HG03442 (cell line): ENCODE measurements around the gene MAPK14.

Source experiments
- ATAC-seq: cut with Tn5 transposase; IDR thresholded peaks from one replicate; pipeline ENCODE4 v1.9.1; 2021; ENCODE audit warnings: mild to moderate bottlenecking, moderate library complexity; ENCODE audit not compliant: unreplicated experiment

MAPK14 gene

GRCh38 chr6:36098253-36098919 lies 70.8 kb downstream of the MAPK14 start:
- ATAC-seq = no peak

- ATAC-seq = no peak
Observed at GRCh38 chr6:36098920-36099647, 71.5 kb downstream of the MAPK14 start.

GRCh38 chr6:36099869-36100483 lies 72.4 kb downstream of the MAPK14 start:
- ATAC-seq = no peak

- no peak for ATAC-seq
Observed at GRCh38 chr6:36101691-36102090, 74.1 kb downstream of the MAPK14 start.

DNA sequence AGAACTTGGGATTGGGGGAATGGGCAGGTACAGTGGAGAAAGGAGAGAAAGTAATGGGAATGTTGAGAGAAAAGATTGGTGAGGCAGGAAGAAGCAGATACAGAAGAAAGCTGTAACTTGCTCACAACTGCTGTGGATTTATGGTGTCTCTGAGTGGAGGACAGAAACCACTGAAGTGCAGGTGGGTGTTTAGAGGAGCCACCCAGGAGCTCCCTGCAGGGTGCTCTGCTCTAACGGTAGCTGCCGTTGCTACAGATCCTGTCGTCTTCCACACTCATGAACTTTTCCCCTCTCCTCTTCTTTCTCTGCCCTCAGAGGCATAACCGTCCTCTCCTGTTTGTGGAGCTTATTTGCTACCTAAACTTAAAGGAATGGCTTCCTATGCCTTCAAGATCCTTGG lies 75.2 kb downstream of the MAPK14 start:
- no peak for ATAC-seq

GRCh38 chr6:36104836-36105235 lies 77.2 kb downstream of the MAPK14 start:
- ATAC-seq = no peak

GRCh38 chr6:36109092-36109491 lies 81.5 kb downstream of the MAPK14 start:
- no peak for ATAC-seq

- no peak for ATAC-seq
Observed at GRCh38 chr6:36110050-36110449, 82.4 kb downstream of the MAPK14 start.

GRCh38 chr6:36110863-36111262 lies 83.3 kb downstream of the MAPK14 start:
- no peak for ATAC-seq

GRCh38 chr6:36111526-36111925 lies 83.9 kb downstream of the MAPK14 start:
- ATAC-seq = no peak

GRCh38 chr6:36113049-36113448 lies 85.4 kb downstream of the MAPK14 start:
- ATAC-seq = no peak

DNA sequence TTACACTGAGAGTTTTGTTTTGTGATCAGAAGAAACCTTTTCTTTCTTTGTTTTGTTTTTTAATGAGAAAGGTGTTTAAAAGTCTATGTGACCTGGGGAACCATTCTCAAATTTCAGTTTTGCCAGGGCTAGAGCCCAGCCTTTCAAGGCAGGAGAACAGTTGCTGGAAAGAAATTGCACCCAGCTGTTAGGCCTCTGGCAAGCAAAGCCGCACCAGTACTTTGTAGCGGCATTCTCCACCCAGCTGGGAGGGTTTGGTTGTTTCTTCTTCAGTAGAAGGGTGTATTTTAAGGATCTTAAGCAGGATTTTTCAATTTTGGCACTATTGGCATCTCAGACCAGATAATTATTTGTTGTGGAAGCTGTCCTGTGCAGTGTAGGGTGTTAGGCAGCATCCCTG lies 86.1 kb downstream of the MAPK14 start:
- ATAC-seq = no peak

GRCh38 chr6:36114798-36115408 lies 87.3 kb downstream of the MAPK14 start:
- no peak for ATAC-seq

- ATAC-seq = no peak
Observed at GRCh38 chr6:36115412-36115811, 87.8 kb downstream of the MAPK14 start.

DNA sequence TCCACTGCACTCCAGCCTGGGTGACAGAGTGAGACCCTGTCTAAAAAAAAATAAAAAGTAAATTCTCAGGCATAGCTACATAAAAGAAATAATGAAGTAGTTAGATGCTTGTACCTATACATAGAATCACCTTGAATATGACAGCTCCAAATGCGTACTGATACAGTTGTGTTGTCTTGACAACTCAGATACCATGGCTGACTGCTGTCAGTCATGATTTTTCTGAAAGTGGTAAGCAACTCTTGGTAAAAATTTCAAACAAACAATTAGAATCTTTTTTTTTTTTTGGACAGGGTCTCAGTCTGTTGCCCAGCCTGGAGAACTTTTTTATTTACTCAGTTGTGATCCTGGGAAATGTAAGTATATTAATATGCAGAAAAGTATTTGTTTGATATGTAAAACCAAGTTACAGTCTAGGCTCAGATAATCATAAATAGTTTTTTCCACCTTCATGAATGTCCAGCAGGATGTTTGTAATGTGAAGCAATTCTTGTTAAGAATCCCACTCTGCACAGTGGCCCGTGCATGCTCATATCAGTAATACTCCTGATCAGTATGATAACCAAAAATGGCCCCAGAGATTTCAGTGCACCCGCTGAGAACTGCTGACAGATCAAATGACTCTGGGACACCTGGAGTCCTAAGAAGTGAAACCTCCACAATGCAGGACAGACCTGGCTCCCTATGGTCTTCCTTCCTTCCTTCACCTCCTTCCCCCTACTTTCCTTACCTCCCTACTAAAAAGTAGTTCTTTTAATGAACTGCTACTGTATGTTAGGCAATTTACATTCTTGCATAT lies 88.7 kb downstream of the MAPK14 start:
- no peak for ATAC-seq

GRCh38 chr6:36116943-36117342 lies 89.3 kb downstream of the MAPK14 start:
- ATAC-seq = no peak

DNA sequence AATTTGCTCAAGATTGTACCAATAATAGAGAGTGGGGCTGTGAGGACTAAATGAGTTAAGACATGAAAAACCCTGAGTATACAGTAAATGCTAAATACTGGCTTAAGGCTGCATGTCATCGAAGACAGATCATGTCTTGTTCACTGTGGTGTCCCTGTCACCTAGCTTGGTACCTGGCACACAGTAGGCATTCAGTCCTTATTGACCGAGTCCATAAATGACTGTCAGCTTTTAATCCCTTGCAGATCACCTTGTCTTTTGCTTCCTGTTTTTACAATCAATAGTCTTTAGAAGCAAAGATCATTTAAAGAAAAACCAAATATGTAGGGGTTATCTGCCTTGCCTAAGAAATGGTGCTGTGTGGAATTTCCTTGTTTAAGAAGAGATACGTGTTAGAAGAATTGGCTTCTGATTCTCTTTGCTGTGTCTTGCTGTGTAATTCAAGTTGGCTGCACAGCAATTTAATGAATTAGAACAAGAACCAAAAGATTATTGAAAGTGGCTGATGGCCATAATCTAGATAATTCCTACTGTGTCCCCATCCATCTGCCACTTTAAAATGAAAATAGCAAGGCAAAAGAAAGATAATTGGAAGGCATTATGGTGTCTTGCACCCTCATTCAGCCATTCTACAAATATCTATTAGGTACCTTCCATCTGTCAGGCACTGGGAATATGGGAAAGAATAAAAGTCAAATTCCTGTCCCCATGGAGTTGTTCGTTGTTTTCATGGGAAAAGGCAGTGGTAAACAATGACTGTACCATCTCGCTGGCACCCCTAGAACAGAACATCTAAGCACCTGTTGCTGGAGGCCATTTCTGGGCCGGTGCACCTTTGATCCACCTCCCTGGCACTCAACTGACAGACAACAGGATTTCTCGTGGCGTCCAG lies 90.3 kb downstream of the MAPK14 start:
- ATAC-seq = no peak

DNA sequence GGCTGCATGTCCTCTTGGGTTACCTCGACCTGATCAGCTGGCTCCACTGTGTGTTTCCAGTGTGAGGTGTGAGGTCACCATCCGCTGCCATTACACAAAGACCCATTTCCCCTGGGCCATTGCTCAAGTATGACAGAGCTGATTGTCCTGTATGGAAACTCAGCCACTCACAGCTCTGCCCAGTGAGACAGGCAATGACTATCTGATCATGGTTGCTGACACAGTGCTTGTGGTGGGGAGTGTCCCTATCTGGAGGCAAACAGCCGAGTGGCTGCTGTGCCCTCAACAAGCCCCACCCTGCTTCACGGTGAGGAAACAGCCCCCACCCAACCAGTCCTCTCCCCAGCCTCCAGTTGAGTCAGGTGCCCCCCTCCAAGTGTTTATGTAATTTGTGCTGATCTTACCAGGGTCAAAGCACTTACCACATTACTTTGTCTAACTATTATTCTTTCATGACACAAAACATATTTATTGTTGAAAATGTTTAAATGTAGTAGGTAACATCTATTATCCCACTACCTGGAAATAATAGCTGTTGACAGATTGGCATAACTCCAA lies 91.0 kb downstream of the MAPK14 start:
- no peak for ATAC-seq

DNA sequence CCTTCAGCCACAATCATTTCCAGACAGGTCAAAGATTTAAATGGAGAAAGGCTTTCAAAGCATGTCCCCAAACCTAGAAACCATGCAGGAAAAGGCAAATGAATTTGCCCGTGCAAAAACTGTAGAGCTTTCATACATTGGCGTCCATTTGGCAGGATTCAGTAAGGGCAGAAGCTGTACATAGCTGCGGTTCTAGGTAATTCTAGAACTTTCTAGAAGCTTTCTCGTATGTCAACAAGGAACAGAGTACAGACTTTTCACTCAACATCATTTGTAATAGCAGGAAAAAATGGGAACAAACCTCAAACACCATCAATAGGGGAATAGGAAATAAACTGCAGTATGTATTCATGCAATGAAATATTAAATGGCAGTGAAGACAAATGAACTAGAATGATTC lies 91.6 kb downstream of the MAPK14 start:
- ATAC-seq = no peak

- ATAC-seq = no peak
Observed at GRCh38 chr6:36120018-36120417, 92.4 kb downstream of the MAPK14 start.
